Bronchial epithelial cell (primary cell): Measurements from ENCODE around the gene HSPA12A. TPM values are rescaled to one million over a fixed set of nuclear protein-coding genes. Genes with fewer than 3 reads are reported as not detected.
A peak's percentile ranks its signal among the peaks of the same experiment; 100 is the strongest.

Experiments
- DNase-seq: peaks from one replicate; pipeline ENCODE4 v3.0.0-alpha.2; 2010; ENCODE audit warnings: low read depth
- FAIRE-seq: peaks from 2 replicates; lab custom pipeline; 2011; peaks lifted over from hg19 to GRCh38; lab: Jason Lieb, UNC
- H3K27me3 ChIP-seq: 2 replicates; pipeline ENCODE4 v1.5.1; 2011; ENCODE audit warnings: low read length; ENCODE audit not compliant: control insufficient read depth, insufficient read depth
- H3K36me3 ChIP-seq: 2 replicates; pipeline ENCODE4 v1.5.1; 2011; ENCODE audit warnings: low read length; ENCODE audit not compliant: control insufficient read depth, insufficient read depth
- H3K4me3 ChIP-seq: 2 replicates; pipeline ENCODE4 v1.5.1; 2011; ENCODE audit warnings: mild to moderate bottlenecking, low read depth, low read length, control low read depth
- total RNA-seq: library from RNA; depleted of rRNA; stranded (reverse); fragments of >200 nt; gene quantifications from 2 replicates; pipeline ENCODE4 v1.2.1, GENCODE V29; 2014
- TF ChIP-seq, protein P1 (sequence below): IDR thresholded peaks from 2 replicates; pipeline ENCODE4 v1.5.1; 2011; ENCODE audit warnings: mild to moderate bottlenecking, moderate library complexity, low read length, control low read depth, inconsistent platforms; ENCODE audit not compliant: insufficient read depth, severe bottlenecking

HSPA12A gene
- total RNA-seq, 1 donor from 2014 or later = 0.79 TPM

DNA sequence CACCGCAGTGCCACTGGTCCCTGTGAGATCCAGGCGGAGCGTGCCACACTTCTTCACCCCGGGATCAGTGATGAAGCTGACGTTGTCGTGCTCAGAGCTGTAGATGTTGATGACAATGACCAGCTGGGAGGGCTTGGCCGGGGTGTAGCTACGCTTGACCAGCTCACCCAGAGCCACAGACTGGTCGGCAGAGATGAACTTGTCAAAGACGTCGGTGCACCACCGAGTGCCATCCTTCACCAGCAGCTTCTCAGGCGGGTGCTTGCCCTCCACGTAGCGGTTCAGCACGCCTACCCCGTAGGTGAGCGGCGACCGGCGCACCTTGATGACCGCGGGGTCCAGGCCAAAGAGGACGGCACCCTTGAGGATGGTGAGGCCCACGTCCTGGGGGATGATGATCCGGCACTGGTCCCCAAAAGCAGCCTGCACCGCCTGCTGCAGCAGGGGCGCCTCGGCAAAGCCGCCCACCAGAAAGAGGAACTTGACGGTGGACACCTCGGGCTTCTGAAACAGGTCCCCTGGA lies 67.4 kb downstream of the HSPA12A start:
- no peak for DNase-seq
- no peak for FAIRE-seq
- TF ChIP-seq, protein P1, sequence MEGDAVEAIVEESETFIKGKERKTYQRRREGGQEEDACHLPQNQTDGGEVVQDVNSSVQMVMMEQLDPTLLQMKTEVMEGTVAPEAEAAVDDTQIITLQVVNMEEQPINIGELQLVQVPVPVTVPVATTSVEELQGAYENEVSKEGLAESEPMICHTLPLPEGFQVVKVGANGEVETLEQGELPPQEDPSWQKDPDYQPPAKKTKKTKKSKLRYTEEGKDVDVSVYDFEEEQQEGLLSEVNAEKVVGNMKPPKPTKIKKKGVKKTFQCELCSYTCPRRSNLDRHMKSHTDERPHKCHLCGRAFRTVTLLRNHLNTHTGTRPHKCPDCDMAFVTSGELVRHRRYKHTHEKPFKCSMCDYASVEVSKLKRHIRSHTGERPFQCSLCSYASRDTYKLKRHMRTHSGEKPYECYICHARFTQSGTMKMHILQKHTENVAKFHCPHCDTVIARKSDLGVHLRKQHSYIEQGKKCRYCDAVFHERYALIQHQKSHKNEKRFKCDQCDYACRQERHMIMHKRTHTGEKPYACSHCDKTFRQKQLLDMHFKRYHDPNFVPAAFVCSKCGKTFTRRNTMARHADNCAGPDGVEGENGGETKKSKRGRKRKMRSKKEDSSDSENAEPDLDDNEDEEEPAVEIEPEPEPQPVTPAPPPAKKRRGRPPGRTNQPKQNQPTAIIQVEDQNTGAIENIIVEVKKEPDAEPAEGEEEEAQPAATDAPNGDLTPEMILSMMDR = no peak
- Histone ChIP-seq H3K36me3 (no peaks in the 10 kb centered on the region), H3K4me3 (no peak overlapping the region), H3K27me3 (no peaks in the 10 kb centered on the region)

DNA sequence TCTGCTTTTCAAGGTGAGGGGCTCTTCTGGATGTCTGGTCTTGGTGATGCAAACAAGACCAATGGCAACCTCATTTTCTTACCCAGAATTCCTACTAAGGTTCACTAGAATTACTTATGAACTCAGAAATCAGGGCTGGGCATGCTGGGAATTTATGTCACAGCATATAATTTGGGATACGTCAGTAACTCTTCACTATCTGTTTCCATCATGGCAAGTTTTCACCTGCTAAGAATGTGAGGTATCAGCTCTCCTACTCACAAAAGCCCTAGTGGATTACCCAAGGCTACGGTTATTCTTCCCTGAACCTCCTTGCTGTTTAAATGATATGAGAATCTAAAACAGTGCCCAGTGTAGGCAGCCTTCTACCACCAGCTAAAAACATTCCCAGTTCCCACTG lies 68.5 kb downstream of the HSPA12A start:
- Histone ChIP-seq H3K27me3 (no peaks in the 10 kb centered on the region), H3K36me3 (no peaks in the 10 kb centered on the region), H3K4me3 (no peak overlapping the region)
- FAIRE-seq (no peak), DNase-seq (peak; percentile 13)
- TF ChIP-seq, protein P1 = no peak

DNA sequence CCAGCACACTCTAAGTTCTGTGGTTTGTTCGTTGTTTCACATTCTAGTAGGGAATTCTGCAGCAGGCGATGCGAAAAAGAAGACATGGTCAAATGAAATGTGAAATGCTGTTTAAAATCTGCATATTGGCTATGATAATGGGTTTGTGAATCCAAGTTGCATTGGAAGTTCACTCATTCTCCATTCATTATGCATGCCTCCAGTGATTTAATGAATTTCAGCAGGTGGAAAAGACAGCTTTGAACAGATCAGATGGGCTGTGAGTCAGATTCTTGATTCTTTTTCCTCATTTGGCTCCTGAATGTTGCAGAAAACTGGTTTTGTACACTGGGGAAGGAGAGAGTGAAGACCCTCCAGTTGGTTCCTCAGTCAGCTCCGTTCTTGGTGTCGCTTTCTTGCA lies 69.5 kb downstream of the HSPA12A start:
- no peak for DNase-seq
- FAIRE-seq = no peak
- Histone ChIP-seq H3K4me3 (no peak overlapping the region), H3K36me3 (no peaks in the 10 kb centered on the region), H3K27me3 (no peaks in the 10 kb centered on the region)
- TF ChIP-seq, protein P1 = no peak

DNA sequence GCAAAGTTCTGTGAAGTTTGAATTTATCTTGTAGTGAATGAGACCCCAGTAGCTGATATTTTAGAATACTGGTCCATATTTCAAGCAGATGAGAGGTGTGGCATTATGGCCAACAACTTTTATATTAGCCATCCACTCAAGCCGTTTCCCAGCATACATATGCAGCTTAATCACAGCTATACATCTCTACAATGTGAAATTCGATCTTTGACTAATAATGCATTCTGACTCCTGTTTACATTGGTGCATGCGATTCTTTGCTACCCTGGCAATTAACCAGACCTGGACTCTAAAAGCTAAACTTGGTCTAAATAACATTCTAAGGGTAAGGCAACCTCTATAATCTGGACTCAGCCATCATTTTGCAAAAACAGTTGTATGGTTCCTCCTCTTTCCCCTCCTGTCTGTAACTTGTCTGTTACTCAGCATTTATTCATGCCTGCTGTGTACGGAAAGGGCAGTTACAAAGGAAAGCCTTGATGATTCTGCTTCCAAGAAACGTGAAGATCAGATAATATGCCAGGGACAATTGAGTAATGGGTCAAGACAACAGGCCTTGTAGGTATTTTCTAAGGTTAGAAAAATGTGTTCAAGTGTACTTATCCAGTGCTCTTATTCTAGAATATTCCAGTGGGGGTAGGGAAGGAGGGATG lies 71.0 kb downstream of the HSPA12A start:
- FAIRE-seq (no peak), DNase-seq (peak; percentile 52)
- H3K27me3 ChIP-seq = no peaks in the 10 kb centered on the region
- TF ChIP-seq, protein P1 = no peak
- H3K36me3 ChIP-seq = no peaks in the 10 kb centered on the region
- no peak overlapping the region for H3K4me3 ChIP-seq

DNA sequence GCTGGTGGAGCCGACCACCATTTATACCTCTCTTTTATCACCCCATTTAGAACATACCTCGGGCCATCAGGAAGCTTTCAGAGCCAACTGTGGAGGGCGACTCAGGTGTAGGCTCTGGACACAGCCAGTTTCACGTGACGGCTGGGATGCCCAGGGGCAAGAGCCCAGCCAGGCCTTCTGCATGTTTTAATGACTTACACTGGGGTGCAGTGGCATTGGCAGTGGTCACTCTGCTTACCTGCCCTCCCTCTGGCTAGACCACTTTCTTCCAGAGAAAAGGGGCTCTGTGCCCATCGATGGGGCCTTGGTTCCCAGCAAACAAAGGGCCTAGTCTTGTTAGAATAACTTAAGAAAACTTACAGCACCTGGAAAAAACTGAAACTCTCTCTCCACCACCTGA lies 71.7 kb downstream of the HSPA12A start:
- TF ChIP-seq, protein P1 = no peak

More for the DNA sequence above, 71.7 kb downstream of the HSPA12A start:
- no peak for DNase-seq
- Histone ChIP-seq H3K36me3 (no peaks in the 10 kb centered on the region), H3K27me3 (no peaks in the 10 kb centered on the region), H3K4me3 (no peak overlapping the region)
- no peak for FAIRE-seq
